Mucosa of rectum (tissue), 2 donors: ENCODE measurements around the gene TTLL13.
"Not testable (repeated sequence)": the region's sequence is repeated elsewhere in the genome, so short reads cannot be mapped to it uniquely, and the experiment has no call there.

ENCODE experiments used
- H3K27ac ChIP-seq, 2 donors: one replicate each; pipeline ENCODE4 v1.7.0; 2013; ENCODE audit warnings: inconsistent platforms in 2 of 2, low read depth in 2 of 2, low read length in 2 of 2
- H3K27me3 ChIP-seq, 2 donors: one replicate each; pipeline ENCODE4 v1.7.0; 2013; ENCODE audit warnings: low read length in 2 of 2; ENCODE audit not compliant: control insufficient read depth in 2 of 2, insufficient read depth in 2 of 2
- H3K36me3 ChIP-seq, 2 donors: one replicate each; pipeline ENCODE4 v1.7.0; 2013; ENCODE audit warnings: low read length in 2 of 2; ENCODE audit not compliant: control insufficient read depth in 2 of 2, insufficient read depth in 2 of 2
- H3K4me1 ChIP-seq, 2 donors: one replicate each; pipeline ENCODE4 v1.7.0; 2013; ENCODE audit warnings: low read length in 2 of 2, mild to moderate bottlenecking in 1 of 2; ENCODE audit not compliant: control insufficient read depth in 2 of 2, insufficient read depth in 2 of 2
- H3K4me3 ChIP-seq, 2 donors: one replicate each; pipeline ENCODE4 v1.7.0; 2013; ENCODE audit warnings: low read length in 2 of 2
- H3K9ac ChIP-seq, 2 donors: one replicate each; pipeline ENCODE4 v1.7.0; 2013; ENCODE audit warnings: low read length in 2 of 2, low read depth in 1 of 2, mild to moderate bottlenecking in 1 of 2
- H3K9me3 ChIP-seq, 2 donors: one replicate each; pipeline ENCODE4 v1.7.0; 2013; ENCODE audit warnings: low read length in 2 of 2; ENCODE audit not compliant: control insufficient read depth in 2 of 2
- donor health status: healthy.
- donor health status: Normal muscosa, but diverticular disease.

Gene TTLL13

DNA sequence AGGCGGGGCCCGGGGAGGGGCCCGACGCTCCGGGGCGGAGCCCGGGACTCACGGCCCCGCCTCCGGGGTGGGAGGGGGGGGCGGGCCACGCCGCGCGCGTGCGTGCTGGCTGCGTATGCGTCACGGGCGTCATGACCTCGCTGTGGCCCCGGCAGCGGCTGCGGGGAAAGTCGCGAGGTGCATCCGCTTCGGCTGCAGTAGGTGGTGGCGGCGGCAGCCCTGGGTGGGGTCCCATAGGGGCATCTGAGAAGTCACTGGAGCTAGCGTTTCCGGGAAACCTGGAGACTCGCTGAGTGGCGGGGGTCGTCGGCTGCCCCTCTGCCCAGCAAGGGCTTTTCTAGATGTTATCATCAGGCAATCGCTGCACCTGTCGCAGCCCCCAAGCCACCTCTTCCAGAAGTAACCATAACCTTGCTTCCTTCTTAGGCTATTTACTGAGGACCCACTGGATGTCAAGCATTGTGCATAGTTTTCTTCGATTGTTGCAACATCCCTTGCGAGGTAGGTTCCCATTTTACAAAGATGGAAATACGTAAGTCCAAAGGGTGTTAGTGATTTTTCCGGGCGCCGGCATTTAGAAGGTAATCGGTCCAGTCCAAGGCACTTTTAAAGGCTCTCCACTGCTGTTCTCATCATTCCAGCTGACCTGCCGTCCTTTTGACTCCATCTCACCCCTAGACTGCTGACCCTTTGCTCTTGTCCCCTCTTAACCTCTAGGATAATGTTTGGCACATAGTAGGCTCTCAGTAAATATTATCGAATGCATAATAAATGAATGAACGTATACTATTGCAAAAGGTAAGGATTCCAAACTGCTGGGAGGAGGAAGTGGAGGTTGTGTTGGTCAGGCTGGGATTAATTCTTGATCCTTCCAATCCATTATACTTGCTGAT lies 15.0 kb upstream of the TTLL13 start, which contains the start of gene GDPGP1:
Gene GDPGP1 (plus strand): TSS at position 114 of the 893 bp plus-strand sequence. CDS start 6,700 bp downstream, outside the sequence.
- Histone ChIP-seq H3K9me3 (no peaks in the 10 kb centered on the region), H3K4me3 (peak within 1 kb of the TSS; percentile 90 to 97), H3K4me1 (peaks cover 39 to 47% of the 10 kb centered on the region in 2 donors), H3K36me3 (peaks cover 26 to 38% of the 10 kb centered on the region in 2 donors), H3K27ac (peak within 1 kb of the TSS; percentile 99), H3K9ac (peak within 1 kb of the TSS; percentile 84 to 98), H3K27me3 (no peaks in the 10 kb centered on the region)

- H3K27me3 ChIP-seq: no peaks in the 10 kb centered on the region
- no peak overlapping the region for H3K27ac ChIP-seq
- peaks cover 28 to 32% of the 10 kb centered on the region in 2 donors for H3K36me3 ChIP-seq
- H3K4me1 ChIP-seq: peaks cover 6 to 7% of the 10 kb centered on the region in 2 donors
- H3K4me3 ChIP-seq: no peak overlapping the region
- H3K9me3 ChIP-seq: no peaks in the 10 kb centered on the region
- H3K9ac ChIP-seq: no peak overlapping the region
These were observed 10.0 kb upstream of the TTLL13 start for GRCh38 chr15:90239371-90239770.

DNA sequence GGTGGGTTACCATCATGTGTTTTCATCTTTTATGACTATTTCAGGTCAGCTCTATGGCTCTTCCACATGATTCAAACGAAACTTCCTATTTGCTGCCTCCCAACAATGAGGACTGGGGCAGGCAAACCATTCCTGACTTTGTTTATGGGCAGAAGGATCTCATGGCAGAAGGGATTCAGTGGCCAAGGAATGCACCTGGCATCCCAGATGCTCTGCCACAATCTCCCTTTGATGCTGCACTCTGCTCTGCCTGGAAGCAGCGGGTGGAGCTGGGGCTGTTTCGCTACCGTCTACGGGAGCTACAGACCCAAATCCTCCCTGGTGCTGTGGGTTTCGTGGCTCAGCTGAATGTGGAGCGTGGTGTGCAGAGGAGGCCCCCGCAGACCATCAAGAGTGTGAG lies 8.5 kb upstream of the TTLL13 start:
- H3K27me3 ChIP-seq: no peaks in the 10 kb centered on the region
- H3K9ac ChIP-seq: no peak overlapping the region
- peaks cover 28 to 32% of the 10 kb centered on the region in 2 donors for H3K36me3 ChIP-seq
- H3K9me3 ChIP-seq: no peaks in the 10 kb centered on the region
- H3K27ac ChIP-seq: no peak overlapping the region
- no peak overlapping the region for H3K4me3 ChIP-seq
- no peaks in the 10 kb centered on the region for H3K4me1 ChIP-seq

GRCh38 chr15:90241343-90242192 lies 7.8 kb upstream of the TTLL13 start:
- Histone ChIP-seq H3K36me3 (peaks cover 28 to 32% of the 10 kb centered on the region in 2 donors), H3K9me3 (no peaks in the 10 kb centered on the region)

DNA sequence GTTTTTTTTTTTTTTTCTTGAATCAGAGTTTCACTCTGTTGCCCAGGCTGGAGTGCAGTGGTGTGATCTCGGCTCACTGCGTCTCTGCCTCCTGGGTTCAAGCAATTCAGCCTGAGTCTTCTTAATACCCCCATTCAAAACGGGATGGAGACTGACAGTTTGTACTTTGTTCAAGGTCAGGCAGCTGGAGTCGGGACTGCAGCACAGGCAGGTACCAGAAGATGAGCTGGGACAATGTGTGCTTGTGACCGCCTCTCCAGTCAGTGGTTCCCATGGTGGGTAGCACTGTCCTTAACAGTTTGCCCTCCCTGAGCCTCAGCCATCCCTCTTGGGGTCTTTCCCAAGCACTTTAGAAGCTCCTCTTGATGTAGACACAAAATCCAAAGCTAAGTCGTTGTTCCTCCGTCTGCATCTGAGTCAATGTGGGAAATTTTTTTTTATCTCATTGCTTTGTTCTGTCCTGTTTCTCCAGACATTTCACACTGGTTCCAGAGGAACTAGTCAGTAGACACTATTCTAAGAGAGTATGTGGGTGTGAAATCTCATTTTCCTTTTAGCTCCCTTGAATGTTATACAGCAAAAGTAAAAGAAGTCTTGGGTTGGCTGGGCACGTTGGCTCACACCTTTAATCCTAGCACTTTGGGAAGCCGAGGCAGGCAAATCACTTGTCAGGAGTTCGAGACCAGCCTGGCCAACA lies 5.3 kb upstream of the TTLL13 start:
- H3K4me3 ChIP-seq: no peak overlapping the region
- H3K27me3 ChIP-seq: no peaks in the 10 kb centered on the region
- H3K9ac ChIP-seq: no peak overlapping the region
- no peaks in the 10 kb centered on the region for H3K9me3 ChIP-seq
- H3K27ac ChIP-seq: no peak overlapping the region
- H3K4me1 ChIP-seq: peaks cover 3 to 4% of the 10 kb centered on the region in 2 donors
- H3K36me3 ChIP-seq: peaks cover 16 to 17% of the 10 kb centered on the region in 2 donors

More at GRCh38 chr15:90241343-90242192, 7.8 kb upstream of the TTLL13 start:
- no peaks in the 10 kb centered on the region for H3K4me1 ChIP-seq
- H3K9ac ChIP-seq: no peak overlapping the region
- H3K27ac ChIP-seq: no peak overlapping the region
- H3K4me3 ChIP-seq: no peak overlapping the region
- no peaks in the 10 kb centered on the region for H3K27me3 ChIP-seq

DNA sequence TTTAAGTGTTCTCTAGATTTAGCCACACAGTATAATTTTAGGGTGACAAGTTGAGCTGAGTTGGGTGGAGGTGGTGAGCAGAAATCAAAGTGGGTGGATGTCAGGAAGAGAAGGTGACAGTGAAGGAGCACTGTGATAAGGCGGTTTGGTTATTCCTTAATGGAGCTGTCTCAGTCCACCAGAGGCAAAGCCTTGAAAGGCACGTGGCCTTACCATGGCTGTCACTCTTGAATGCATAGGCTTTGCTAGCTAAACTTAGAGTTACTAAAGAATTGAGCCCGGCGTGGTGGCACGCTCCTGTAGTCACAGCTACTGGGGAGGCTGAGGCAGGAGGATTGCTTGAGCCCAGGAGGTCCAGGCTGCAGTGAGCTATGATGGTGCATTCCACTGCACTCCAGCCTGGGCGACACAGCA lies 560 bp upstream of the TTLL13 start:
- H3K9ac ChIP-seq: peak overlapping the region in 1 of 2 donors; percentile 73

GRCh38 chr15:90257776-90258175 lies 8.4 kb downstream of the TTLL13 start:
- Histone ChIP-seq H3K27ac (no peak overlapping the region), H3K27me3 (no peaks in the 10 kb centered on the region), H3K9ac (no peak overlapping the region), H3K9me3 (no peaks in the 10 kb centered on the region), H3K4me3 (no peak overlapping the region), H3K4me1 (peaks cover 0 to 10% of the 10 kb centered on the region in 2 donors), H3K36me3 (no peaks in the 10 kb centered on the region)

More for the DNA sequence above, 560 bp upstream of the TTLL13 start:
- Histone ChIP-seq H3K27ac (peak overlapping the region in 1 of 2 donors; percentile 56), H3K4me1 (peaks cover 6 to 7% of the 10 kb centered on the region in 2 donors), H3K9me3 (no peaks in the 10 kb centered on the region), H3K36me3 (no peaks in the 10 kb centered on the region), H3K4me3 (peak overlapping the region; percentile 76 to 88), H3K27me3 (no peaks in the 10 kb centered on the region)

GRCh38 chr15:90259524-90259923 lies 10.2 kb downstream of the TTLL13 start:
- Histone ChIP-seq H3K4me3 (no peak overlapping the region), H3K9me3 (no peaks in the 10 kb centered on the region), H3K27ac (no peak overlapping the region), H3K9ac (no peak overlapping the region), H3K27me3 (no peaks in the 10 kb centered on the region), H3K4me1 (peaks cover 5 to 18% of the 10 kb centered on the region in 2 donors), H3K36me3 (no peaks in the 10 kb centered on the region)

GRCh38 chr15:90260731-90261130 lies 11.4 kb downstream of the TTLL13 start:
- not testable (repeated sequence) for H3K9me3 ChIP-seq, H3K36me3 ChIP-seq, H3K4me3 ChIP-seq, H3K9ac ChIP-seq, H3K27ac ChIP-seq, H3K27me3 ChIP-seq
- peaks cover 10 to 24% of the 10 kb centered on the region in 2 donors for H3K4me1 ChIP-seq
